DOHH2 (cell line): ENCODE results near the gene VIL1.

Source experiments
- EZH2phosphoT487 ChIP-seq: fragments of 200-600 bp; sonication (generic); IDR thresholded peaks from 2 replicates; pipeline ENCODE4 v1.6.1; 2017; ENCODE audit warnings: borderline replicate concordance, mild to moderate bottlenecking, antibody characterized with exemption, low read length, moderate library complexity, mixed read lengths
- TF ChIP-seq, protein P1 (sequence below): fragments of 200-600 bp; sonication (generic); IDR thresholded peaks from one replicate; pipeline ENCODE4 v1.5.1; 2014; ENCODE audit warnings: antibody characterized with exemption, mild to moderate bottlenecking, low read depth, low read length; ENCODE audit not compliant: poor library complexity, severe bottlenecking

DNA sequence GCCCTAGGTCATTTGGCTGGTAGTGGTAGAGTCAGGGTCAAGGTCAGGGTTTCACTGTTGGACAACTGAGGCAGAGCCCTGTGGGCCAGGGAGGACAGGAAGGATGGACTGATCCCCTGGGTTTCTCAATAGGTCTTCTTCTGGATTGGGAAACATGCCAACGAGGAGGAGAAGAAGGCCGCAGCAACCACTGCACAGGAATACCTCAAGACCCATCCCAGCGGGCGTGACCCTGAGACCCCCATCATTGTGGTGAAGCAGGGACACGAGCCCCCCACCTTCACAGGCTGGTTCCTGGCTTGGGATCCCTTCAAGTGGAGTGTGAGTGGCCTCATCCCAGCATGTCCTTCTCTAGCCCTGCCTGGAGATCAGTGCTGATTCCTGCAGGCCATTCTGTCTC lies 18.1 kb downstream of the VIL1 start:
- TF ChIP-seq, protein P1, sequence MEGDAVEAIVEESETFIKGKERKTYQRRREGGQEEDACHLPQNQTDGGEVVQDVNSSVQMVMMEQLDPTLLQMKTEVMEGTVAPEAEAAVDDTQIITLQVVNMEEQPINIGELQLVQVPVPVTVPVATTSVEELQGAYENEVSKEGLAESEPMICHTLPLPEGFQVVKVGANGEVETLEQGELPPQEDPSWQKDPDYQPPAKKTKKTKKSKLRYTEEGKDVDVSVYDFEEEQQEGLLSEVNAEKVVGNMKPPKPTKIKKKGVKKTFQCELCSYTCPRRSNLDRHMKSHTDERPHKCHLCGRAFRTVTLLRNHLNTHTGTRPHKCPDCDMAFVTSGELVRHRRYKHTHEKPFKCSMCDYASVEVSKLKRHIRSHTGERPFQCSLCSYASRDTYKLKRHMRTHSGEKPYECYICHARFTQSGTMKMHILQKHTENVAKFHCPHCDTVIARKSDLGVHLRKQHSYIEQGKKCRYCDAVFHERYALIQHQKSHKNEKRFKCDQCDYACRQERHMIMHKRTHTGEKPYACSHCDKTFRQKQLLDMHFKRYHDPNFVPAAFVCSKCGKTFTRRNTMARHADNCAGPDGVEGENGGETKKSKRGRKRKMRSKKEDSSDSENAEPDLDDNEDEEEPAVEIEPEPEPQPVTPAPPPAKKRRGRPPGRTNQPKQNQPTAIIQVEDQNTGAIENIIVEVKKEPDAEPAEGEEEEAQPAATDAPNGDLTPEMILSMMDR, result no peak
- no peak for TF ChIP-seq EZH2phosphoT487
